Activated CD4-positive, CD25-positive, alpha-beta regulatory T cell treated with anti-CD3 and anti-CD28 coated beads, Interleukin-2, amount 50 U/mL, for 16 hours (primary cell): ENCODE data around the gene TTLL6.

ENCODE experiments used
- DNase-seq: peaks from one replicate; pipeline ENCODE4 v3.0.0-alpha.2; 2020; ENCODE audit warnings: low read depth, low spot score

Gene TTLL6

GRCh38 chr17:48760411-48760810 is 56.6 kb downstream of the TTLL6 start:
- no peak for DNase-seq

- DNase-seq, result no peak
Observed at GRCh38 chr17:48759288-48759687, 57.7 kb downstream of the TTLL6 start.

DNA sequence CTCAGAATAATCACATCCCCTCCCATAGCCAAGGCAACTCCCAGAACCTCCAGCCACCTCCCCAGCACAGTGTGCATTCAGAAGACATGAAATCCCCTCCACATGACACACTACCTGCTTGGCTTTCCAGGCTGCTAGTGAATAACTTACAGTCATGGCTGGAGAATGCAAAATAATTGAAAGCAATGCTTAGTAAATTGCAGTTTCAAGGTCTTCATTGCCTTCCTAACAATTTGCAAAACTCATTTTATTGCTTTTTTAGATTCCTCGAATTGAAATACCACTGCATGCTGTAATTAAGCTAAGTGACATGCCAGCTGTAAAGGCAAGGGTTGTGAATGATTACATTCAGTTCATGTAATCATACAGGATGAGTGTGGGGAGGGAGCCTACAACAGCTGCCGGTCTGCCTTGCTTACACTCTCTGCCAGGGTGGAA is 59.5 kb downstream of the TTLL6 start:
- DNase-seq, result no peak

DNA sequence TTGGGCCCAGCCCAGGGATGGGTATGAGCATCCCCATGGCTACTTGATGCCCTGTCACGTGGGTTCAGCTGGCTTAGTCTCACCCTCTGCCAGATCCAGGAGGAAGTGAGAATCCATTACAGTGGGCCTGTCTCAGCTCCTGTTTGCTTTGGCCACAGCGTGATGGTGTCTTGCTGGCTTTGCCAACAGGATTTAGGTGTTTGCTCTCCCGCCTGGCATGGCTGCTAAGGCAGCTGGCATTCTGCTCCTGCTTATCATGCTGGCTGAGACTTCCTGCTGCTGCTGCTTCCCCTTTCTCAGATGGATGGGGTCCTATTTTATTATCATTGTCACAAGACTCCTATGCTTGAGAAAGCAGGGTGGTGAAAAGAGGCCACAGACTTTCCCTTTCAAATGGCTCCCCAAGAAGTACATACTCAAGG is 60.2 kb downstream of the TTLL6 start:
- no peak for DNase-seq

DNA sequence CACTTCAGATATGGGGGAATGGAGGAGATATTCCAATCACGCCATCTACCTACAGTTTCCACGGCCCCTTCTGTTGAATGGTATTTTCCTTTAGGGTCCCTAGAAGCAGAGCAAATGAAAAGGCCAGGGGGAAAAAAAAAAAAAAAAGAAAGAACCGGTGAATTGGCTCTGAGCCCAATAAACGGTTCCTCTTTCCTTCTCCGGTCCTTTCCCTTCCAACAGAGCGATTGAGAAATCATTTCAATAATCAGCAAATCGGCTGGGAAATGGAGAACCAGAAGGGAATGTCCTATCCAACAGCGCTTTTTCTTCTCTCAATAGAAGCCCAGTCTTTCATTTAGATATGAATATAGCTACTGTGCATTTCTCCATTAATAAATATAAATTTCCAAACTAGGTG is 61.7 kb downstream of the TTLL6 start:
- no peak for DNase-seq

DNA sequence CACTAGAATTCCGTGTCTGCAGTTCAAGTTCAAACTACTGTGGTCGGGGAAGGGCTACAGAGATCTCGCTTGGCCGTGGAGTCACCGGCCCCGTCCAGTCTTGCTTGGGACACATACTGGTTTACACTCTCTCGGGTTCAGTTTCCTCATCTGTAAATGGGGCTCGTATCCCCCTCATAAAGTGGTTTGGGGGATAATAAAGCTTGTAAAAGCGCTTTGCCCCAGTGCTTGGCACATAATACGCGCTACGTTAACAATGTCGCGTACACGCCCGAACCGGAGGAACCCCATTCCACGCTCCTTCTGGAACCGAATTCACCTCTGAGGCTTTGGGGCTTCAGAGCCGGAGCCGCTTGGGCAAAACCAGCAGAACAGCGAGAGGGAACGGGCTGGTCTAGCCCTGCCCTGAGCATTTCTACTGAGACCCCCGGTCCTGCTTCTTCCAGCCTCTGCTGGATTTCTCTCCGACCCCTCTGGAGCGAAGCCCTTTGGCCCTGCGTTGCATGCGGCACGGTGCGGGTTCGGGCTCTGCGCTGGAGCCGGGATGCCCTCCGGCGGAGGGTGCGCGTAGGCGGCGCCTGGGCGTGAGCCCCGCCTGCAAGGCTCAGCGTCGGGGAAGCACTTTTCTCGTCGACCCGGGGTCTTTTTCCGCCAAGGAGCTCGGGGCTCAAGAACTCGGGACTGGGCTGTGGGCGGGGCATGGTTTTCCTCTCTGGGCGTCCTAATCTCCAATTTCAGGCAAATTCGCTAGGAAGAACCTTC is 62.3 kb downstream of the TTLL6 start:
- no peak for DNase-seq

- DNase-seq, result no peak
Observed at GRCh38 chr17:48753794-48754499, 63.1 kb downstream of the TTLL6 start.

DNA sequence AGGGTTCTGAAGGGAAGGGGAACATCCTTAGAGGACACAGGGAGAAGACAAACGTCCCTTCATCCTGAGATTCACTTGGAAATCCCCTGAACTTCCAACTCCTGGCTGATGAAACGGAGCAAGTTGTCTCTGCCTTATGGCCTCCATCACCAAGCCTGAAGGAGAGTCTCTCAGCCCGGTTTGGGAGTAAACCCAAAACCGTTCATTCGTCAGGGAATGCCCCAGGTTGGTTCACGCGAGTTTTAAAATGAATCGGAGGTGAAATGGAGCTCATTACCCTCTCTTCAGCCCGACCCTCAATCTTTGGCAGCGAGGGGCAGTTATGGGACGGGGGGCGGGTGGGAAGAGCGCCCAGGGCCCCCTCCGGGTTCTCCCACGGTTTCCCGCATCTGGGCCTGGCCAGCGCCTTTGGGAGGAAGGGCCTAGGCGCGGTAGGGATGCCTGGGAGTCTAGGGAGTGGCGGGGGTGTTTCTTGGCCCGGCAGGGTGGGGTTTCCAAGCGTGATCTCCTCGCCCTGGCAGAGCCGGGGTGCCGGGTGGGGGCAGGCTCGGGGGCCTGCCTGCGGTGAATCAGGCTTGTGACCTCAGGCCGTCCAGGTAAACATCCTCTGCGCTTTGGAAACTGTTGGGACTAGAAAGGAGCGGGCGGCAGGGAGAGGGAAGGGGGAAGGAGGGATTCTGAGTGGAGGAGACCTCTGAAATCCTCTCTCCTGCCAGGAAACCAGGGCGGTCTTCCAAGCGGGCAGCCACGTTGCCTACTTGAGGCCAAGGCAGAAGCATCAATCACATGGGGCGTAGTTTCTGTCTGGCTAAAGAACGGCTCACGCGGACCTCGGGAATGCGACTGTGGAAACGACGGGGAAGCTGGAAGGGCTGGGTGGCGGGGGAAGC is 64.4 kb downstream of the TTLL6 start:
- no peak for DNase-seq

DNA sequence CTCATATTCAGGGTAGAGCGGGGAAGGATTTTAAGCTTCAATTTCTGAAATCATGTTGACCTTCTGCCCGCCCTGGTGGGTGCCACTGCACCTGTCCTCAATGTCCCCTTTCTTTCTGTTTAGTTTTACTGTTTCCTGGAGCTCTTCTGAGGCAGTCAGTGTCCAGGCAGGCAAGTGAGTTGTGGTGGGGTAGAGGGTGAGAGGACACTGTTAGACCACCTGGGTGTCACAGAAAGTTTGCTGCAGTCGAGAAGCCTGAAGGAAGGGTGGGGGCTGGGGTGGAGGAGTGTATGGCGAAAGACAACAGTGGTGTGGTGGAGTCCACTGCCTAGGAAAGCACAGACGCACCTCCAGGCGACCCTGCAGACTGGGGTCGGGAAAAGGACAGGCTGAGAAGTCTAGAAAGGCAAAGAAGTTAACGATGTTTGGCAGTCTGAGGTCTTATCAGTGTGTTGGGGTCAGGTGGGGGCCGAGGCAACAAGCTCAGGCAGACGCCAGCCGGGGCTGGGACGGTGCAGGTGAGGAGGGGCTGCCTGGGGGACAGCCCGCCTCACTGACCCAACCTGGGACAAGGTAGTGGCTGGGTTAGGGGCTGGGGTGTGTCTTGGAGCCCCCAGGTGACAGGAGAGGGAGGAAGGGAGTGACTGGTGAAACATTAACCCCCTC is 65.2 kb downstream of the TTLL6 start:
- DNase-seq, result no peak

GRCh38 chr17:48751172-48751571 is 65.9 kb downstream of the TTLL6 start:
- no peak for DNase-seq

GRCh38 chr17:48749621-48750553 is 67.1 kb downstream of the TTLL6 start:
- DNase-seq, result no peak

GRCh38 chr17:48748718-48749566 is 68.1 kb downstream of the TTLL6 start:
- no peak for DNase-seq

DNA sequence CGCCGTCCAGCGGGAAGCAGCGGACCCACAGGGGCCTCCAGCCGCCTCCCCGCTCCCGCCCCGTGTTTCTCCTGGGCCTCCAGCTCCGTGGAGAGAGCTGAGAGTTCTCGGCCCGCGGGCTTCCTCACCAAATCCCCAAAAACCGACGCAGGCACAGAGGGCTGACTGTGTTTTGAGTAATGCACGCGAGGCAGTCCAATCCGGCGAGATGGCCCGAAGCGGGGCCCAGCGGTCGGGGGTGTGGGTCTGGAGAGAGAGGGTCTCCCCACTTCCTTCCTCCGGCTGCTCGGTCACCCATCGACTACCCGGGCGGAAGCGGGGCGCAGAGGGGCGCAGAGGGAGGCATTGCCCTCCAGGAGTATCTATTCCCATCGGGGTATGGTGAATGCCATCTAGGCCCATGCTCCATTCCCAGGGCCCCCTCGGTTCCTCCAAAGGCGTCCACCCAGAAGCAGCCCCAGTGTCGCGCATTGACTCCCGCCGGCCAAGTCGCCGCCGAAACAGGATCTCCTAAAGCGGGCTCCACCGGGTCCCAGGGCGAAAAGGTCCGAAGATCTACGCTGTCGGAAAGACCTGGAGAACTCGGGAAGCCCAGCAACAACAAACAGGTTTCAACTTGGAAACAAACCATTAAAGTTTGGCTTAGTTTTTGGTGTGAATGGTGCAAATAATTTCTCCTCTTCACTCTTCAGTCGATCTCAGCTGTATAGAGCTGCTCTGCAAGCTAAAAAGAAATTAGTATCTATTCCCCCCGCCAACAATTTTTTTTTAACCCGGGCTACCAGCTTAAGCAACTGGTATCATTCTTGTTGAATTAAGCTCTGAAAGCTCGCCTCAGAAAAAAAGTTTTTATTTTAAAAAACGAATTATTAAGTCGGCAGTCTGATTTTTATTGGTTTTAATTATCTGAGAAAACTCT is 69.3 kb downstream of the TTLL6 start:
- DNase-seq, result no peak

DNA sequence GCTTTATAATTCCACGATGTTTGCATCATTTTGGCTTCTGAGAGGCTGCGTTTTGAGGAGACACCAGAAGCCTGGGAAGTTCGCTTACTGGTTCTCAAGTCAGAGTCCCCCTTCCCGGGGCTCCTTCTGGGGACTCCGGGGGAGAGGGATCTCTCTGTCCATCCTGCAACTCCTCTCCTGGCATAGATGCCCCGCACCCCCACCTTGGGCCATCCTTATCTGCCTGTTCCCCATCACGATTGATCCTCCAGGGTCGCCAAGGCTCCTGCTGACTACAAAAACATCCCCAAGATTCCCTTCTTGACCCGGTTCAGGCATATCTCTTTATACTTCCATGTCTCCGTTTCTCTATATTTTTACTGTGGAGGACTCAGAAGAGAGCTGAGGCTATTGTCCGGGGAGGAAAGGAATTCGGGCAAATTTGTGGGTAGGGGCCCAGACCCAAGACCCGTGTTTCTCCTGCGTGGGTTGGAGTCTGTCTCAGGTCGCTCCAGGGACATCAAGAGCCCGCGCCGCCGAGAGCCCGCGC is 70.0 kb downstream of the TTLL6 start:
- no peak for DNase-seq

DNA sequence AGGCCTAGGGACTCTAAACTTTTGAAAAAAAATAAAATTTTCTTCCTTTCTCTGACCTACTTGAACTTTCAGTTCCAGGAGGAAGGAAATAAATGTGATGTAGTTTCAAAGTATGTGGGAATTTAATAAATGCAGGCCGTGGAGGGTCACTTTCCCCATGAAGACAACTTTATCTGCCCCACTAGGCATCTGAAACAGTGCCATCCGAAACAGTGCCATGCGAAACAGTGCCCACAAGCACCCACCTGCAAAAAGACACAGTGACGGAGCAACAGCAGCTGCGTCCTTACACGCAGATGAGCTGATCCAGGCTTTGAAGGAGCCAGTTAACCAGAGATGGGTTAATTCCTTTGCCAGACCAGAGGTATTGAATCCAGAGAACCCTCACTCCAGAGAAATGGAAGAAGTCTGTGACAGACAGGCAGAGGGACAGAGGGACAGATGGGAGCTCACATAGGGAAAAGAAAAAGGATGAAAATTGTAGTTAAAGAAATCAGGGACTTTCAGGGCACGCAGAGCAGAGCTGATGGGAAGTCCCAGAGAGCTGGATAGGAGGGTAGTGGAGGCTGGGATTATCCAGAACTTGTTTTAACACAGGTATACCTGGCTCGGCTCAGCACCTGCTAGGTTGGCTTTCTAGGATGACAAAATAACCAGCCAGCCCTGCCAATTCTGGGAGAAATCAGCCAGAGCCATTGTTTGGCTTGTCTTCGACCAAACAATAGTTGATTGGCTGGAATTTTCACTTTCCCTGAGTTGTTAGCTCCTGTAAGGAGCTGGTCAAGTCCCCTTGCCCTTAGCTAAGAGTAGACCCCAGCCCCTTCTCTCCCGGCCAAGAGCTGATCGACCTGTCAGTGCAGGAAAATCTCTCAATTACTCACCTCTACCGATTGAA is 71.4 kb downstream of the TTLL6 start:
- DNase-seq, result no peak

- DNase-seq, result no peak
Observed at GRCh38 chr17:48740537-48740936, 76.5 kb downstream of the TTLL6 start.
